ENCODE measurements around the gene BMPR1B.
"Not testable (repeated sequence)": the region's sequence is repeated elsewhere in the genome, so short reads cannot be mapped to it uniquely, and the experiment has no call there.

BMPR1B gene

DNA sequence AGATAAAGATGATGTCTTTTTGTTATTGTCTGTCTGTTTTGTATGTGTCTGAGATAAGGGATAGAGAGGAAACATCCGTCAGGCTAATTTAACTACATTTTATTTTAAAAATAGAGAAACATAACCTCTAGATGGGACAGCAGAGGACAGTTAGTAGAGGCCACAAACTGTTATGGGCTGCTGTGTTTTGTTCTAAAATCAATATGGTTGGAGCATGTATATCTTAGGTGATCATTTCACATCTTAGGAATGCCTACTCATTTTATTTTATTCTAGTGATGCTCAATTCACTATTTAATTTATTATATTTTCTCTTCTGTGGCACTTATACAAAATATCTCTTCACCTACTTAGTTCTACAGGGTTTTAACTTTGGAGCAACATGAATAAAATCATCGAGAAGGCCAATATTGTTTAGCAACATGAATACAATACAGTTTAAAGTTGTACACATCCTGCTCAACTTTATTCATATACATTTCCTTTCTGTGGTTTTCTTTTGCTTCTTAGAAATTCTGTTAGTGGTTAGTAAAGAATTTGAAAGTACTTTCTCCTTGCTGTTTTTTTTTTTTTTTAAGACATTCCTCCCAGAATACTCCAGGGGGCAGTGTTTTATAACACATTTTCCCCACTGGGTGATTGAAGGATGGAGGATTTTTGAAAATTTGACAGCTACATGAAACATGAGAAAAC is 398.1 kb downstream of the BMPR1B start:
- peak; percentile 50 for DNase-seq

GRCh38 chr4:95156452-95156765 is 398.7 kb downstream of the BMPR1B start:
- no peak for DNase-seq

DNA sequence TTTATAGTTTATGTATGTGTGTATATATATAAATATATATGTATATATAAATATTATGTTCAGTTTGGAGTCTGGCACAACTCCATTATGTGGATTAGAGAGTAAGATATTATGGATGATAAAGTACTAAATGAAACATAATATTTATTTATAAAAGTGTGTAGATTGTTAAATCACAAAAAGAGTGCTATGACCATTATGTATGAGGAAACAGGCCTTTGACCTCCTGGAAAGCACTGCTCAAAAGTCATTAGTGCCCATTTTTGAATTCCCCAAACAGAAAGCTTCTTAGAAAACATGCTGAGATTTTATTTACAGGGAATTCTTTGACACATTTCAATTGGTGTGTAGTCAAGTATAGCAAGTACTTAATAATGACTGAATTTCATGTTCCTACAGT is 399.8 kb downstream of the BMPR1B start:
- no peak for DNase-seq

DNA sequence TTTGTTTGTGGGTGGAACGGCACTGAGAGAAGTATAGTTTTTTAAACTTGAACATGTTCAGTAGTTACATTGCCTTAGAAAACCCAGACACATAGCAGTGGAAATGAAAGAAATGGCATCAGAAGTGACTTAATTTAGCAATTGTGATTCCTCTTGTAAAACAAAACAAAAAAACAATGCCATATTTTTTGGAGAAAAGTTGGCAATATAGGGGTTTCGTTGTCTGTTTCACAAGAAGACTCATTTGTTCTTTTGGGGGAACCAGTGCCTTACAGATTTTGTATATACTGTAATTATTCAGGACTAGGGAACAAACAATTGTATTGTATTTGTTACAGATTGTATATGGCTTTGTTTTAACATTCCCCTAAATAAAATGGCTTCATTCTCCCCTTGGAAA is 400.3 kb downstream of the BMPR1B start:
- DNase-seq: no peak

DNA sequence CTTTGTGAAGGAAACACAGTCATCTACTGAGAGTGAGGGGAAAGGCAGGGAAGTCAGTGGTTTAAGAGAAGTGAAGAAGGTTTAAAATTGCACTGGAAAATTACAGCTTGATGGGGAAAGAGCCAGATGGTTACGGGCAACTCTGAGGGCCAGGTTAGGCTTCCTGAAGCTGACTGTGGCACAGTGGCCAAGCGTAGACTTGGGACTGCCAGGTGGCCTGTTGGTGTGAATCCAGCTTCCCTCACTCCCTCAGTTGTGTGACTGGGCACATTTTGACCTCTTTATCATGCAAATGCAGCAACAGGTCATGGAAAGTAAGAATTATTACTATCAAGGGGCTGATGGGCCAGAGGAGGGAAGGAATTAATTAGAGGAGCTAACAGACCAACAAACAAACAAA is 400.9 kb downstream of the BMPR1B start:
- DNase-seq: no peak

DNA sequence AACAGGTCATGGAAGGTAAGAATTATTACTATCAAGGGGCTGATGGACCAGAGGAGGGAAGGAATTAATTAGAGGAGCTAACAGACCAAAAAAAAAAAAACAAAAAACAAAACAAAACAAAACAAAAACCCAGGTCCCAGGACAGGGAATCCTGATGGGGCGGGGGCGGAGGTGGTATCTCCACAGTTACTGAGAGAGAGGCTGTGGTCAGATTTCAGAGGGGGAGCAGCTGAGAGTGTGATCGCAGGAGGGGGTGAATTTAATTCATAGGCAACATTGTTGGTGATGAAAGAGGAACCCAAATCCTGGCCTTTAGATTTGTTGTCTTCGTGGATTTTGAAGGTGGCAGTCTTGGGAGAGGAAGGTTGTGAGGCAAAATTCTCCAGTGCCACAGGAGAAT is 401.6 kb downstream of the BMPR1B start:
- no peak for DNase-seq

DNA sequence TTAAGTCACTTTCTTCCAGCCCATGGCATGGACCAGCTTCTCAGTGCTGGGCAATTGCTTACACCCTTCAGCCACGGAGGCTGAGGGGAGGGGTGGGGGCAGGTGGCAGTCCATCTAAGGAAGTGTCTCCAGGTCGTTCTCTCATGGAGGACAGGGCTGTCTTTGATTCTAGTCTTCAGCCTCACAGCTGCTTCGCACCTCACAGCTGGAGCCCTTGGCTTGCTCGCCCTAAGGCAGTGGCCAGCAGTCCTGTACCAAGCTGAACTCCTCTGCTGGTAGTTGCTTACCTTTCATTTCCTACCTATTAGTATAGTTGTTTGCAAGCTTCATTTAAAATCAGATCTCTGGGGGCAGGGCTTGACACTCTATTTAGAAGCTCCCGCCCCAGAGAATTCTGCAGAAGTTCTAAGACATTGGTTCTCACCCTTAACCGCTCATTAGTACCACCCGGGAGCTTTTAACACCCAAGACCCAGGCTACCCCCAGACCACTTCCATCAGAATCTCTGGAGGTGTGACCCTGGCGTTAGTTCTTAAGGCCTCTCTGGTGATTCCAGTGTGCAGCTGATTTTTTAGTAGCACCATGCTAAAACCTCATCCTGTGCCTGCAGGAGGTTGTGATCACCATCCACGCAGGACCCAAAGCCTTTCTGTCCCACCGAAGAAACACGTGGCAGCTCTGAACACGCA is 404.2 kb downstream of the BMPR1B start:
- DNase-seq: no peak

- no peak for DNase-seq
Observed at GRCh38 chr4:95162867-95163266, 405.1 kb downstream of the BMPR1B start.

DNA sequence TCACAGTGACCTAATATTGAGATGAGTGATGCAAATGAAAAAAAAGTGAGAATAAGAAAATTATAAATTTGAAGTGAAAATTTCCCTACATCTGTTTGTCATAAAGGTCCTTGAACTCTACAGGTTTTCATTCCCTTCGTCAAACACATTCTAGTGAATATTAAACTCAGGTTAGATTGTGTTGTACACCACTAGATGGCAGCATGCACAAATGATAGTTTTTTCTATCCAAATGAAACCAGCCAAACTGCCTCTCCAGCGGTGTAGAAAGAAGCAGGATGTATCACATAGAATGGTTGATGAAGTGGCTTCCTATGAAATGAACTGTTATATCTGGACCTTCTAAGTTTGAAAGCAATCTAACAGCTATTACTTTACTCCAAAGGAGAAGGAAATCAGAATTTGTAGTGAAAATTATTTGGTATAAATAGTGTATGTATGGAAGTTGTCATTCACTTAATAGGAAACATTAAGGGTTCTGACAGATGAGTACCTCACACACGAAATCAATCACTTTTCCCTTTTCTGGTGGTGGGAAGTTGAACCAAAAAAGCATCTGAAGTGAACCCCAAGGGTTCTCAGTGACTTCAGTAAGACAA is 408.3 kb downstream of the BMPR1B start:
- peak; percentile 69 for DNase-seq

DNA sequence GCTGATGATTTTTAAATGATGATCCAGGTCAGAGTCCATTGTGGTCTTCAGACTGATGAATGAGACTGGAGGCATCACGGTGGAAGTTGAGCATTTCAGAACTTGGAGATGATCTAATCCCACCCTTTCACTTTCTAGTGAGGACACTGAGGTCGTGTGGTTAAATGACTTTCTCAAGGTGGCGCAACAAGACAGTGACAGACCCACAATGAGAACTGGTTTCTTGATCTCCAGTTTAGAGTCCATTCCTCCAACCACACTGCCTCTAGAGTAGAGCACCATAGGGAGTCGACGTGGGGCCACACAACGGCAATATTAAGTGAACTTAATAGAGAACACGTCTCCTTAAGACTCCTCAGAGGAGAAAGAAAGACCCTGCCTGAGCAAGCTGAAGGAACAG is 410.1 kb downstream of the BMPR1B start:
- no peak for DNase-seq

DNA sequence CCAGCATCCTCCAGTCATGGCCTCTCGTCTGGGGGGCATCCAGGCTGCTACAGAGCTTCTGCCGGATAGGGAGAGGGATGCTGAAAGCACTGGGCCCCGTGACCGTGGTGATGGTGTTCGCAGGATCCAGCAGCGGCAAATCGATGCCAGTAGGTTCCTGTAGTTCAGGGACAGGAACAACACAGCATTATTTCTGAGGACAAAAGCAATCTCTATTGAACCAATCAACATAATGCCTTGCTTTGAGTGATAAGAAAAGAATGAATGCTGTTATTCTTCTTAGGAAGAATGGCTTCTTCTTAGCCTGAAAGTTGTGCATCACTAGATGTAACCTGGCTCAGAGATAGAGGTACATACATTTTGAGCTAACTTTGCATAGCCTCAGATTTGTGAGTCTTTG is 412.4 kb downstream of the BMPR1B start:
- no peak for DNase-seq

- not testable (repeated sequence) for DNase-seq
Observed at GRCh38 chr4:95171377-95171776, 413.6 kb downstream of the BMPR1B start.

DNA sequence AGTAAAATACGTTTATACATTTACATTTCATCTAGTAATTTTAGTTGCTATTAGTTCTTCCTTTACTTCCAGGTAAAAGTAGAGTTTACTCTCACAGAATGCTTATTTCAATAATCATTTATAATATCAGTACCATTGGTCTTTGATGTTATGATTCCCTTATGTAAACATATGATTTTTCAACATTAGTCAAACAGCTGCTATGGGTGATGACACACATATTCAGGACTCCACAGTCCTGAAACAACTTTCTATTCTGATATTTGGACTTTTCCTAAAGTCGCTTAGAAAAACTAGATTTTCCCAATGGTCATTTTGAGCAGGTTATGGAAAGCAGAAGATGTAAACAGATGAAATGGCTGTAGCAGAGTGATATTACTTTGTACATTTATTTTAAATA is 421.2 kb downstream of the BMPR1B start:
- DNase-seq: no peak

DNA sequence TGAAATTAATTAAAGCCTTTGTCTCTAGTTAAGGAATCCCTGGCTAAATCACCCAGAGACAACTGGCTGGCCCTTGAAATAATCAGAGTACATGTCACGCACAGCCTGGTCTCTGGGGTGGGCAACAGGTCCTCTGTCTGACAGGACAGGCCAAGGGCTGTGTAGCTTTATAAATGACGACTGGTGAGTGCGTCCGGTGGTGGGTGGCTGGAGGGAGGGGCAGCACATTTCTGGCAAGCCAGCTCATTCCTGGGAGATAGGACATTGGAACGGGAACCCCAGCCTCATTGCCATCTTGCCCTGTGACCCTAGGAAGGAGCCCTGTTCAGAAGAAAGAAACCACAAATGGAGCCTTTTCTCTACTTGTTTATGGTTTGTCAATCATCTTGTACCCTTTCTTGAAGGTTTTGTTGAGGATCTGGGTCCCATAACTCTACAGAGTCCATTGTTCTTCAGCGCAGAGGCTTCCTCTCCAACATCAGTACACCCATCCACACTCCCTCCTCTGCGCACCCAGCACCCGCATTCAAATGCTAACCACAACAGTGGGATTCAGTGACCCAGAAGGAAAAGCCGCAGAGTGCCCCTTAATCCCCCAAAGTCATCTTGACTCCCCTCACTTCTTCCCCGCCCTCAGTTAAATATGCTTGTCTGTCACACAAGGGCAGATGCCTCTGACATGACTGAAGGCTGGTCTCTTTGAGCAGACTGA is 422.9 kb downstream of the BMPR1B start:
- DNase-seq: no peak

DNA sequence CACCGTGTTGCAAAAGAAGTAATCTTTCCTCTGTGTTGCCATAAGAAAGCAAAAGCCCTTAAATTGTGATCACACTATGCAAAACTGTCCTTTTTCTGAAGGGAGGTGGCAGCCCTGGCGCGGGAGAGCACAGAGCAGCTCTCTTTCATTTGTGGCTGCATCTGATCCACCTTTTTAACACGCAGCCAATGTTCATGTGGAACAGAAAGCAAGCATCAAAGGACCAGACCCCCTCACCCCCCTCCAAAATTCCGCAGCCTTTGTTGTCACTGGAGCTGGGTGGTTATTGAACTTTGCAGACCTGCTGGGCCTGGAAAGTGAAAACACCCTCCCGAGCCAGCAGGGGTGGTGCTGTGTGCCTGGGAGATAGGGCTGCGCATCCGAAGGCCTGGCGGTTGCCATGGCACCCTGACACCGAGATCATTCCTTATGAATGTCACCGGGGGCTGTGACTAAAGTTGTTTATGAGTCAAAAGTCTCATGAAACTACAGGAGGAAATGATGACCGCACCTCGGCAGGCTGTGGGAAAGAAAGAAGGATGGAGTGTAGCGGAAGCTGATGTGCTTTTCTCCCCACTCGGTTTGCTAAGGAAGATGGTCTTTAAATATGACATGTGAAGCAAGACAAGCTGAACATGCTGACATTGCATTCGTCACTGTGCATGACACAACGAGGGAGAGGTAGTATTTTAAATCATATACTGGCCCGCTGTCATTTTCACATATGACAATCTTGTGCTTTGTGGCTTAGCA is 423.7 kb downstream of the BMPR1B start:
- DNase-seq: no peak

DNA sequence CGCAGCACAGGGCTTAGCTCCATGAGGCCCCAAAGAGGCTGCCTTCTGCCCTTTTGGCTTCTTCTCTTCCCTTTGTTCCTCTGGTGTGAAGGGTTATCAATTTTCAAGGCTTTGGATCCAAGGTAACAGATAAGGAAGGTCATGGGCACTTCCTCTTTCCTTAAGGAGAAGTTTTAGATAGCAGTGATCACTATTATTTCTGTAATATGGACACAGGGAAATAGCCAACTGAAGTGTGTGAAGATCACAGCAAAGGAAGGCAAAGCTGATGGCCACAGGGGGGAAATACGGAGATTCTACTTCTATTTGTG is 424.2 kb downstream of the BMPR1B start:
- DNase-seq: no peak

GRCh38 chr4:95183656-95184408 is 426.1 kb downstream of the BMPR1B start:
- DNase-seq: no peak

DNA sequence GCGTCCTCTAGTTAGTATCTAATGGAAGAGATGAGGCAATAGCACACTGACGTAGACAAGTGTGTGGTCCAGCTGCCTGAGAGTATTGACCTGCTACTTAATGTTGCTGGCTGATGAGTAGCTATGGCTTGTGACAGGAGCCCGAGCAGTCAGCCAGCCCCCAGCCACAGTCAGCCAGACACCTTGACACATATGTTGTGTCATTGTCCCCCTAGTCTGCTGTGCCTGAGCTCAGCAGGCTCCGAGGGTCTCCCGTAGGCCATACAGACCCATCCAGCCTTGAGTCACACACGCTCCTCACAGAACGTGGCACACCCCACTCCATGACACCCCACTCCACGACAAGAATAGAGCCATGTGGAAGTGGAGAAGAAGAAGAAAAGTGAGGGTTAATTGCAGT is 428.9 kb downstream of the BMPR1B start:
- DNase-seq: no peak

GRCh38 chr4:95188701-95189370 is 431.1 kb downstream of the BMPR1B start:
- no peak for DNase-seq

DNA sequence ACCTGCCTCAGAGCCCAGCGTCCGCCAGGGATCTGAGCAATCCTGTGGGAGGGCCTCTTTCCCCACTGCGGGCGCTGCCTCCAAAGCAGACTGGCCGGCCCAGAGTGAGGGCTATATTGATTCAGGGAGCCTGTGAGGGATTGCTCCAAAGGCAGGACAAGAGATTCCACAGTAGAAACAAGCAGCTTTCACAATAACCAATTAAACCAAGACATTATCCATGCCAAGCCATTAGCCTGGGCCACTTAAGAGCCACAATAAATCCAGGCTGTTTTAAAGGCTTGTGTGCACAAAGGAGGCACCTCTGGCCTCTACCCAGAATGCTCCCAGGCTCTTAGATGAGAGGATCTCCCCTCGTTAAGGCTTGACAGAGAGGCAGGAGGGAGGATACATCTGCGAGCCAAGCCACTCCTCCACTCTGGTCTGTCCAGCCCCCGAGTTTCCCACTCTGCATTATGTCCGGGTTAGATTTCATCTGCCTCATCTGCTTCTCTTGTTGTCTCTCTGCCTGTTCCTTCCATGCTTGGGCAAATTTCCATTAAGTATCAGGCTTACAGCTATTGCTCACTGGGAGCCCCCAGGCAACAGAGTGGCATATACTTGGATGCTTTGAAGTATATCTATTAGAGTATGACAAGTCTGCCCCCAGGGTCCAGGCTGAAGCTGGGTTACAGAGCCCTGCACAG is 433.1 kb downstream of the BMPR1B start:
- DNase-seq: no peak

- no peak for DNase-seq
Observed at GRCh38 chr4:95191537-95191936, 433.8 kb downstream of the BMPR1B start.

Data from hematopoietic multipotent progenitor cell treated with erythropoietin and hydrocortisone succinate and interleukin-3 and kit ligand, for 8 days (in vitro differentiated cells).